Panc1 (cell line): ENCODE results near the gene DEGS2. TPM values are rescaled to one million over a fixed set of nuclear protein-coding genes. Genes with fewer than 3 reads are reported as not detected.

Experiments
- ATAC-seq: fragments of 200-7000 bp; cut with Tn5 transposase; 2 replicates; pipeline ENCODE4 v1.9.1; 2020; ENCODE audit warnings: mild to moderate bottlenecking, moderate library complexity
- BruUV-seq: library from RNA; stranded (reverse); fragments of 400-500 nt; replicated peaks from 2 replicates; lab custom pipeline; 2021; lab: Mats Ljungman, UMichigan
- CTCF ChIA-PET: fragments of 300-600 bp; sonication (Branson Sonifier 250); formaldehyde crosslinking; loops from one replicate; lab custom pipeline; 2022; ENCODE audit warnings: antibody characterized with exemption; lab: Charles Lee
- POLR2A ChIA-PET: fragments of 300-600 bp; sonication (Branson Sonifier 250); formaldehyde crosslinking; loops from one replicate; lab custom pipeline; 2022; ENCODE audit warnings: antibody characterized with exemption; lab: Charles Lee
- DNase-seq: peaks from one replicate; pipeline ENCODE4 v3.0.0-alpha.2; 2010; ENCODE audit warnings: low read depth, low spot score
- H3K27ac ChIP-seq: 2 replicates; pipeline ENCODE4 v1.5.1; 2011; ENCODE audit warnings: mild to moderate bottlenecking, low read length, inconsistent platforms
- H3K27me3 ChIP-seq: fragments of 200-500 bp; sonication (Bioruptor generic); 2 replicates; pipeline ENCODE4 v1.6.0; 2014; ENCODE audit warnings: low read length, inconsistent platforms; ENCODE audit not compliant: control insufficient read depth, insufficient read depth
- H3K36me3 ChIP-seq: fragments of 200-500 bp; sonication (Bioruptor generic); 2 replicates; pipeline ENCODE4 v1.5.1; 2014; ENCODE audit warnings: inconsistent platforms, mild to moderate bottlenecking, low read length, moderate library complexity; ENCODE audit not compliant: control insufficient read depth, insufficient read depth
- H3K4me1 ChIP-seq: 2 replicates; pipeline ENCODE4 v1.5.1; 2011; ENCODE audit warnings: inconsistent platforms, mild to moderate bottlenecking, low read length, moderate library complexity; ENCODE audit not compliant: control insufficient read depth, insufficient read depth
- H3K4me3 ChIP-seq, 2 experiments: 2 replicates each; pipeline ENCODE4 v1.5.1; 2011 to 2012; ENCODE audit warnings: low read depth in 2 of 2, low read length in 2 of 2, mild to moderate bottlenecking in 2 of 2, inconsistent platforms in 1 of 2, moderate library complexity in 1 of 2
- H3K9me3 ChIP-seq: fragments of 200-500 bp; sonication (Bioruptor generic); 2 replicates; pipeline ENCODE4 v1.5.1; 2014; ENCODE audit warnings: low read depth, mild to moderate bottlenecking, inconsistent platforms, low read length, moderate library complexity; ENCODE audit not compliant: control insufficient read depth, insufficient read depth
- POLR2AphosphoS5 ChIP-seq: IDR thresholded peaks from 2 replicates; pipeline ENCODE4 v1.6.1; 2012; ENCODE audit warnings: mild to moderate bottlenecking, low read depth, low read length, moderate library complexity
- SIN3A ChIP-seq: IDR thresholded peaks from 2 replicates; pipeline ENCODE4 v1.6.1; 2012; ENCODE audit warnings: low read depth, mild to moderate bottlenecking, low read length, moderate library complexity, borderline replicate concordance; ENCODE audit not compliant: insufficient read depth
- TCF7L2 ChIP-seq: IDR thresholded peaks from 2 replicates; pipeline ENCODE4 v1.6.1; 2011; ENCODE audit warnings: mild to moderate bottlenecking, low read depth, low read length, inconsistent platforms
- in situ Hi-C: cut with HindIII; loops from 2 replicates; pipeline ENCODE4 v1.10.0; 2016; ENCODE audit warnings: low sequenced_read_pairs, low pct_unique_long_range_greater_than_20kb
- intact Hi-C: fragments of 100-400 bp; cut with micrococcal nuclease; formaldehyde crosslinking; loops from one replicate; pipeline ENCODE4 v1.10.0; 2022; ENCODE audit not compliant: unreplicated experiment
- total RNA-seq: library from RNA; stranded (reverse); gene quantifications from one replicate; pipeline ENCODE4 v1.2.1, GENCODE V29; 2021; ENCODE audit not compliant: unreplicated experiment
- TF ChIP-seq, protein P1 (sequence below), 2 experiments: IDR thresholded peaks; 2 replicates each; pipeline ENCODE4 v1.6.1; 2011 to 2012; ENCODE audit warnings: low read depth in 2 of 2, control low read depth in 1 of 2, low read length in 1 of 2, mild to moderate bottlenecking in 1 of 2, moderate library complexity in 1 of 2; ENCODE audit not compliant: insufficient read depth in 1 of 2
- TF ChIP-seq, protein P2 (sequence below): fragments of 450-650 bp; IDR thresholded peaks from 2 replicates; pipeline ENCODE4 v1.5.1; 2017; ENCODE audit warnings: mild to moderate bottlenecking

The DEGS2 gene
- total RNA-seq, 1 experiment from 2014 or later = 4.9 TPM

DNA sequence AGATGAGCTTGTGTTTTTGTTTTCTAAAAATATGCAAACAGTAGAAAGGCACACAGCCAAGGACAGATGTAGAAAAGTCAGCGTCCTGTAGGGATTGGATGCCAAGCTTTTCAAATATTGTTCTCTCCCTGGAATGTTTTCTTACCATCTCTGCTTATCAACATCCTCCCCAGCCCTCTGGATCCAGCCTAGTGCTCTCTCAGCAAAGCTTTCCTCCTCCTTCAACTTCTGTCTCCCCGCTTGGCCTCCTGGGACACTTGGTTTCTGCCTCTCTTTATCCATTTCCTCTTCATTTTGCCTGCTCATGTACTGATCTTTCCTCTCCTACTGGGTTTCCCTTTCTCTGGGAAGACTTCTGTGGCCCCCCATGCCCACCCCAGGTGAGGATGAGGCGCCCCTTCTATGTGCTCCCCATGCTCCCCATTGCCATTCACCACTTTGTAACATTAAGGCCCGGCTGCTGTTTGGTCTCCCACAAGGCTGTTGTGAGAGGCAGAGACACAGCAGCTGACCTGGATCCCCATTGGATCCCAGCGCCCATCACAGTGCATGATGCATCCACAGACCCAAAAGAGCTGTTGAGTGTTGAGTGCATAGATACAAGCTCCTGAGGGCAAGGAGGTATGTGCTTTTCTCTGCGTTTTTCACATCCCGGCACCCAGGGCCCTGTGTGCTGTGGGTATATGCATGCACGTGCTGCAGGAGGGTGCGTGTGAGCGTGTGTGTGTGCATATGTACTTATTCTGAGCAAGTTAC, 56.0 kb downstream of the DEGS2 start:
- no peak for DNase-seq
- no peaks in the 10 kb centered on the region for H3K36me3 ChIP-seq
- no peaks in the 10 kb centered on the region for H3K9me3 ChIP-seq
- BruUV-seq = no TSS peak
- TF ChIP-seq POLR2AphosphoS5 (no peak), TCF7L2 (no peak)
- ChIA-PET POLR2A (no interaction called here), CTCF (interaction anchor here (0.7 kb wide), 1 partner anchor 10 kb away, joined by 6 read pairs; no protein-coding TSS in a partner anchor)
- in situ Hi-C loops (no loop called here), intact Hi-C loops (no loop called here)
- no peak overlapping the region for H3K4me3 ChIP-seq
- H3K27ac ChIP-seq = no peak overlapping the region
- no peaks in the 10 kb centered on the region; the same call in 1 of the 2 replicates for H3K4me1 ChIP-seq
- H3K27me3 ChIP-seq = no peaks in the 10 kb centered on the region
- no peak for ATAC-seq

DNA sequence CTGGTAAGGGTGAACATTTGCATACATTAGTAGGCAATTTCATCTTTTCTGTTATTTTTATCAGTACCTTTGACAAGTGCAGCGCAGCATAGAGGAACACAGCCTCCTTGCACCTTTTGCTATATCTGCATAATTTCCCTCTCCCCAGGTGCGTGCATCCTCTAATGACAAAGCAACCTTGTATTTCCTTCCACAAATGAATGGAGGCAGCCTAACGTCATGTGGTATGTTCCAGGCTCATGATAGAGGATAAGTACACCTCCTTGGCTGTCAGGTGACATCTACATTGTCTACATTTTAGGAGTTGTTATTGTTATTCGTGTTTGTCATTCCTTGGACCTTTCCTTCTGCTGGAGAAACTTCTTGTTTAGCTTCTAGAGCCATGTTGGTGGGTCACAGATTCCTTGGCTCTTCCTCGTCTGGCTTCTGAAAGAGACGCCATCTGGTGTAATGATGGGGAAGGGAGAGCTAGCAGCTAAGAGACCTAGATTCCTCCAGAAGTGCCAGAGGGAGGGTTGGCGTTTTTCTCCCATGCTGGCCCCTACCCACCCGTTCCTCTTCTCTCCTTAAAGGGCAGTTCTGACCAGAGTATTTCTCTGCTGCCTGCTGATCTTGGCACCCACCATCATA, 57.2 kb downstream of the DEGS2 start:
- no TSS peak for BruUV-seq

More for the DNA sequence above, 57.2 kb downstream of the DEGS2 start:
- Histone ChIP-seq H3K36me3 (no peaks in the 10 kb centered on the region), H3K9me3 (no peaks in the 10 kb centered on the region), H3K27me3 (no peaks in the 10 kb centered on the region), H3K27ac (no peak overlapping the region), H3K4me1 (no peaks in the 10 kb centered on the region), H3K4me3 (no peak overlapping the region)
- intact Hi-C loops = no loop called here
- DNase-seq = no peak
- ChIA-PET POLR2A (no interaction called here), CTCF (no interaction called here)
- in situ Hi-C loops = no loop called here
- ATAC-seq = no peak
- TF ChIP-seq, protein P1, sequence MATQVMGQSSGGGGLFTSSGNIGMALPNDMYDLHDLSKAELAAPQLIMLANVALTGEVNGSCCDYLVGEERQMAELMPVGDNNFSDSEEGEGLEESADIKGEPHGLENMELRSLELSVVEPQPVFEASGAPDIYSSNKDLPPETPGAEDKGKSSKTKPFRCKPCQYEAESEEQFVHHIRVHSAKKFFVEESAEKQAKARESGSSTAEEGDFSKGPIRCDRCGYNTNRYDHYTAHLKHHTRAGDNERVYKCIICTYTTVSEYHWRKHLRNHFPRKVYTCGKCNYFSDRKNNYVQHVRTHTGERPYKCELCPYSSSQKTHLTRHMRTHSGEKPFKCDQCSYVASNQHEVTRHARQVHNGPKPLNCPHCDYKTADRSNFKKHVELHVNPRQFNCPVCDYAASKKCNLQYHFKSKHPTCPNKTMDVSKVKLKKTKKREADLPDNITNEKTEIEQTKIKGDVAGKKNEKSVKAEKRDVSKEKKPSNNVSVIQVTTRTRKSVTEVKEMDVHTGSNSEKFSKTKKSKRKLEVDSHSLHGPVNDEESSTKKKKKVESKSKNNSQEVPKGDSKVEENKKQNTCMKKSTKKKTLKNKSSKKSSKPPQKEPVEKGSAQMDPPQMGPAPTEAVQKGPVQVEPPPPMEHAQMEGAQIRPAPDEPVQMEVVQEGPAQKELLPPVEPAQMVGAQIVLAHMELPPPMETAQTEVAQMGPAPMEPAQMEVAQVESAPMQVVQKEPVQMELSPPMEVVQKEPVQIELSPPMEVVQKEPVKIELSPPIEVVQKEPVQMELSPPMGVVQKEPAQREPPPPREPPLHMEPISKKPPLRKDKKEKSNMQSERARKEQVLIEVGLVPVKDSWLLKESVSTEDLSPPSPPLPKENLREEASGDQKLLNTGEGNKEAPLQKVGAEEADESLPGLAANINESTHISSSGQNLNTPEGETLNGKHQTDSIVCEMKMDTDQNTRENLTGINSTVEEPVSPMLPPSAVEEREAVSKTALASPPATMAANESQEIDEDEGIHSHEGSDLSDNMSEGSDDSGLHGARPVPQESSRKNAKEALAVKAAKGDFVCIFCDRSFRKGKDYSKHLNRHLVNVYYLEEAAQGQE (IDR thresholded peaks at IDR 0.05; ENCODE audit: insufficient read depth in 1 of 2, low read depth in 2 of 2, low read length in 1 of 2) = no peak
- TF ChIP-seq, protein P2, sequence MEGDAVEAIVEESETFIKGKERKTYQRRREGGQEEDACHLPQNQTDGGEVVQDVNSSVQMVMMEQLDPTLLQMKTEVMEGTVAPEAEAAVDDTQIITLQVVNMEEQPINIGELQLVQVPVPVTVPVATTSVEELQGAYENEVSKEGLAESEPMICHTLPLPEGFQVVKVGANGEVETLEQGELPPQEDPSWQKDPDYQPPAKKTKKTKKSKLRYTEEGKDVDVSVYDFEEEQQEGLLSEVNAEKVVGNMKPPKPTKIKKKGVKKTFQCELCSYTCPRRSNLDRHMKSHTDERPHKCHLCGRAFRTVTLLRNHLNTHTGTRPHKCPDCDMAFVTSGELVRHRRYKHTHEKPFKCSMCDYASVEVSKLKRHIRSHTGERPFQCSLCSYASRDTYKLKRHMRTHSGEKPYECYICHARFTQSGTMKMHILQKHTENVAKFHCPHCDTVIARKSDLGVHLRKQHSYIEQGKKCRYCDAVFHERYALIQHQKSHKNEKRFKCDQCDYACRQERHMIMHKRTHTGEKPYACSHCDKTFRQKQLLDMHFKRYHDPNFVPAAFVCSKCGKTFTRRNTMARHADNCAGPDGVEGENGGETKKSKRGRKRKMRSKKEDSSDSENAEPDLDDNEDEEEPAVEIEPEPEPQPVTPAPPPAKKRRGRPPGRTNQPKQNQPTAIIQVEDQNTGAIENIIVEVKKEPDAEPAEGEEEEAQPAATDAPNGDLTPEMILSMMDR = no peak
- TF ChIP-seq SIN3A = no peak
- no peak for TF ChIP-seq POLR2AphosphoS5
- TF ChIP-seq TCF7L2 = no peak
